Eye (tissue), 1 donor: ENCODE results near the gene SLCO2A1.
A peak's percentile ranks its signal among the peaks of the same experiment; 100 is the strongest.

Experiments used
- DNase-seq: peaks from one replicate; pipeline ENCODE4 v3.0.0-alpha.2; 2015

The SLCO2A1 gene

GRCh38 chr3:133944641-133945380, 84.9 kb downstream of the SLCO2A1 start:
- peak; percentile 63 for DNase-seq

GRCh38 chr3:133944181-133944580, 85.5 kb downstream of the SLCO2A1 start:
- DNase-seq, result no peak

GRCh38 chr3:133943639-133944141, 86.0 kb downstream of the SLCO2A1 start:
- no peak for DNase-seq

- no peak for DNase-seq
These were observed 86.6 kb downstream of the SLCO2A1 start for GRCh38 chr3:133943031-133943535.

- peak; percentile 62 for DNase-seq
These were observed 88.3 kb downstream of the SLCO2A1 start for GRCh38 chr3:133941415-133941821.

GRCh38 chr3:133940536-133940935, 89.2 kb downstream of the SLCO2A1 start:
- no peak for DNase-seq

- no peak for DNase-seq
These were observed 90.3 kb downstream of the SLCO2A1 start for GRCh38 chr3:133939463-133939835.

- peak; percentile 37 for DNase-seq
These were observed 90.8 kb downstream of the SLCO2A1 start for GRCh38 chr3:133938770-133939462.

GRCh38 chr3:133937756-133938601, 91.7 kb downstream of the SLCO2A1 start:
- peak; percentile 72 for DNase-seq

GRCh38 chr3:133937061-133937686, 92.6 kb downstream of the SLCO2A1 start:
- no peak for DNase-seq

GRCh38 chr3:133935843-133936769, 93.6 kb downstream of the SLCO2A1 start:
- DNase-seq, result no peak

GRCh38 chr3:133934996-133935842, 94.5 kb downstream of the SLCO2A1 start:
- no peak for DNase-seq

- DNase-seq, result no peak
These were observed 95.4 kb downstream of the SLCO2A1 start for GRCh38 chr3:133934073-133934970.

GRCh38 chr3:133933097-133934024, 96.4 kb downstream of the SLCO2A1 start:
- no peak for DNase-seq

- DNase-seq, result no peak
These were observed 97.7 kb downstream of the SLCO2A1 start for GRCh38 chr3:133932009-133932408.

GRCh38 chr3:133931084-133931483, 98.6 kb downstream of the SLCO2A1 start:
- no peak for DNase-seq

- DNase-seq, result peak; percentile 88
These were observed 99.3 kb downstream of the SLCO2A1 start for GRCh38 chr3:133930341-133930933.
